H1 (cell line): ENCODE measurements around the gene TMEM59L. TPM values are rescaled to one million over a fixed set of nuclear protein-coding genes. Genes with fewer than 3 reads are reported as not detected.

ENCODE experiments used
- CTCF ChIA-PET: fragments of 300-600 bp; sonication (Branson Sonifier 250); formaldehyde crosslinking; loops from one replicate; lab custom pipeline; 2021; ENCODE audit not compliant: partially characterized antibody; lab: Charles Lee
- POLR2A ChIA-PET: fragments of 300-600 bp; sonication (Branson Sonifier 250); formaldehyde crosslinking; loops from one replicate; lab custom pipeline; 2021; ENCODE audit warnings: inconsistent platforms; ENCODE audit not compliant: partially characterized antibody; lab: Charles Lee
- DNase-seq, 2 experiments: peaks; one replicate each; pipeline versions ENCODE4 v3.0.0 to v3.0.0-alpha.2; 2010 to 2022; ENCODE audit warnings: low spot score in 2 of 2, low read depth in 1 of 2, mixed read lengths in 1 of 2
- FAIRE-seq: peaks from 2 replicates; lab custom pipeline; 2011; peaks lifted over from hg19 to GRCh38; lab: Jason Lieb, UNC
- H2AFZ ChIP-seq: 2 replicates; pipeline ENCODE4 v1.8.1; 2012; ENCODE audit warnings: low read length, inconsistent platforms
- H2AK5ac ChIP-seq: 2 replicates; pipeline ENCODE4 v1.6.1; 2013; ENCODE audit warnings: low read depth, low read length
- H2BK120ac ChIP-seq: replicated peaks from 2 replicates; pipeline ENCODE3; 2013; ENCODE audit warnings: low read depth, low read length, inconsistent platforms
- H2BK12ac ChIP-seq: 2 replicates; pipeline ENCODE4 v1.6.1; 2013; ENCODE audit warnings: low read depth, low read length
- H2BK15ac ChIP-seq: 2 replicates; pipeline ENCODE4 v1.6.1; 2013; ENCODE audit warnings: low read length
- H2BK20ac ChIP-seq: 2 replicates; pipeline ENCODE4 v1.6.1; 2013; ENCODE audit warnings: low read length
- H2BK5ac ChIP-seq: 2 replicates; pipeline ENCODE4 v1.6.1; 2013; ENCODE audit warnings: low read depth, low read length
- H3K14ac ChIP-seq: 2 replicates; pipeline ENCODE4 v1.6.1; 2013; ENCODE audit warnings: inconsistent platforms; ENCODE audit not compliant: insufficient read length
- H3K18ac ChIP-seq: 2 replicates; pipeline ENCODE4 v1.6.1; 2013; ENCODE audit warnings: low read length; ENCODE audit errors: extremely low read depth
- H3K23ac ChIP-seq: 2 replicates; pipeline ENCODE4 v1.6.1; 2013; ENCODE audit warnings: inconsistent platforms; ENCODE audit not compliant: insufficient read length
- H3K23me2 ChIP-seq: 2 replicates; pipeline ENCODE4 v1.6.1; 2013; ENCODE audit warnings: low read depth, low read length
- H3K27ac ChIP-seq: 2 replicates; pipeline ENCODE4 v1.6.1; 2011; ENCODE audit warnings: low read depth, low read length, inconsistent platforms
- H3K27me3 ChIP-seq, 4 experiments: replicated peaks in 1 of 4; 1 replicate in 1 of 4; 2 replicates in 3 of 4; pipeline versions ENCODE4 v1.6.1 to v1.8.1; 2011 to 2013; ENCODE audit warnings: low read length in 3 of 4, mild to moderate bottlenecking in 3 of 4, inconsistent platforms in 2 of 4, mixed read lengths in 2 of 4, moderate library complexity in 1 of 4; ENCODE audit not compliant: control insufficient read depth in 3 of 4, insufficient read depth in 3 of 4; ENCODE audit errors: extremely low read depth in 1 of 4
- H3K36me3 ChIP-seq, 4 experiments: 2 replicates each; pipeline versions ENCODE4 v1.6.1 to v1.8.1; 2011 to 2013; ENCODE audit warnings: mild to moderate bottlenecking in 4 of 4, low read length in 3 of 4, moderate library complexity in 2 of 4, control low read depth in 1 of 4, inconsistent platforms in 1 of 4; ENCODE audit not compliant: insufficient read depth in 4 of 4, control insufficient read depth in 2 of 4
- H3K4ac ChIP-seq: replicated peaks from 2 replicates; pipeline ENCODE3; 2013; ENCODE audit warnings: low read length, low read depth, mixed read lengths, inconsistent platforms; ENCODE audit not compliant: insufficient read length
- H3K4me1 ChIP-seq, 4 experiments: replicated peaks in 1 of 4; 1 replicate in 1 of 4; 2 replicates in 3 of 4; pipeline versions ENCODE4 v1.6.1 to v1.8.1; 2011 to 2013; ENCODE audit warnings: low read length in 3 of 4, inconsistent platforms in 2 of 4, mixed read lengths in 1 of 4; ENCODE audit not compliant: insufficient read depth in 4 of 4, control insufficient read depth in 3 of 4
- H3K4me2 ChIP-seq, 2 experiments: 2 replicates each; pipeline versions ENCODE4 v1.6.1 to v1.8.1; 2011 to 2013; ENCODE audit warnings: low read depth in 2 of 2, low read length in 2 of 2, control low read depth in 1 of 2, inconsistent platforms in 1 of 2, mild to moderate bottlenecking in 1 of 2; ENCODE audit not compliant: insufficient read depth in 1 of 2
- H3K4me3 ChIP-seq, 4 experiments: fragments of 200-600, 300-600 bp in 1 of 4; sonication (generic), shearing (Covaris generic), sonication (Bioruptor Twin) in 1 of 4; 2 replicates each; pipeline versions ENCODE4 v1.5.1 to v1.8.1; 2011 to 2016; ENCODE audit warnings: low read length in 4 of 4, low read depth in 3 of 4, control low read depth in 2 of 4, inconsistent platforms in 2 of 4, mild to moderate bottlenecking in 2 of 4, mixed read lengths in 1 of 4, moderate library complexity in 1 of 4; ENCODE audit not compliant: insufficient read depth in 2 of 4; ENCODE audit errors: extremely low read depth in 1 of 4
- H3K56ac ChIP-seq: replicated peaks from 2 replicates; pipeline ENCODE3; 2013; ENCODE audit warnings: low read depth, mild to moderate bottlenecking, mixed read lengths, low read length, inconsistent platforms; ENCODE audit not compliant: insufficient read length
- H3K79me1 ChIP-seq: 2 replicates; pipeline ENCODE4 v1.6.1; 2013; ENCODE audit warnings: low read depth, low read length, control low read depth
- H3K79me2 ChIP-seq, 2 experiments: 2 replicates each; pipeline versions ENCODE4 v1.6.1 to v1.8.1; 2012 to 2013; ENCODE audit warnings: low read length in 2 of 2, mild to moderate bottlenecking in 2 of 2, inconsistent platforms in 1 of 2; ENCODE audit not compliant: insufficient read depth in 2 of 2, control insufficient read depth in 1 of 2
- H3K9ac ChIP-seq, 4 experiments: replicated peaks in 1 of 4; 1 replicate in 1 of 4; 2 replicates in 3 of 4; pipeline versions ENCODE4 v1.6.1 to v1.8.1; 2011 to 2013; ENCODE audit warnings: low read depth in 3 of 4, low read length in 3 of 4, control low read depth in 2 of 4, mild to moderate bottlenecking in 2 of 4, moderate library complexity in 2 of 4, inconsistent platforms in 1 of 4; ENCODE audit errors: extremely low read depth in 1 of 4
- H3K9me3 ChIP-seq, 2 experiments: 2 replicates each; pipeline versions ENCODE4 v1.6.1 to v1.8.1; 2012 to 2013; ENCODE audit warnings: mild to moderate bottlenecking in 2 of 2, moderate library complexity in 2 of 2, control low read depth in 1 of 2, inconsistent platforms in 1 of 2, low read depth in 1 of 2, low read length in 1 of 2, mixed read lengths in 1 of 2; ENCODE audit not compliant: insufficient read depth in 2 of 2
- H4K20me1 ChIP-seq, 2 experiments: replicated peaks in 1 of 2; 2 replicates each; pipeline versions ENCODE3 to v1.8.1; 2011 to 2013; ENCODE audit warnings: inconsistent platforms in 2 of 2, low read length in 2 of 2, mild to moderate bottlenecking in 1 of 2; ENCODE audit not compliant: insufficient read depth in 2 of 2, control insufficient read depth in 1 of 2
- H4K5ac ChIP-seq: 2 replicates; pipeline ENCODE4 v1.6.1; 2013; ENCODE audit warnings: low read length, low read depth, mixed read lengths, inconsistent platforms; ENCODE audit not compliant: insufficient read length
- H4K8ac ChIP-seq: 2 replicates; pipeline ENCODE4 v1.8.0; 2013; ENCODE audit warnings: mild to moderate bottlenecking, moderate library complexity, low read length, inconsistent platforms; ENCODE audit not compliant: insufficient read depth; ENCODE audit errors: extremely low read depth
- H4K91ac ChIP-seq: replicated peaks from 2 replicates; pipeline ENCODE3; 2013; ENCODE audit warnings: low read length, mixed read lengths, inconsistent platforms; ENCODE audit not compliant: insufficient read length
- CTBP2 ChIP-seq: IDR thresholded peaks from 2 replicates; pipeline ENCODE4 v1.7.0; 2011; ENCODE audit warnings: borderline replicate concordance, mild to moderate bottlenecking, moderate library complexity, mixed read lengths, low read length; ENCODE audit not compliant: insufficient read depth, insufficient read length
- SIN3A ChIP-seq, 2 experiments: IDR thresholded peaks in 1 of 2; conservative IDR thresholded peaks in 1 of 2; 2 replicates each; pipeline ENCODE4 v1.6.1; 2011 to 2012; ENCODE audit warnings: low read length in 2 of 2, improper control_type of control experiment in 1 of 2, low read depth in 1 of 2, mild to moderate bottlenecking in 1 of 2
- SP1 ChIP-seq: IDR thresholded peaks from 2 replicates; pipeline ENCODE4 v1.6.1; 2011; ENCODE audit warnings: low read depth, low read length
- WGBS, 2 experiments: shearing (Covaris generic) in 1 of 2; methylation state at CpG; one replicate each; pipeline versions ENCODE4 v1.1.6 to v1.1.7; 2013 to 2015; ENCODE audit warnings: low lambda C conversion rate in 2 of 2, mixed read lengths in 2 of 2, inconsistent platforms in 1 of 2, low coverage in 1 of 2, missing lambda C conversion rate in 1 of 2; ENCODE audit not compliant: insufficient replicate concordance in 2 of 2, insufficient coverage in 1 of 2, insufficient read length in 1 of 2; ENCODE audit errors: extremely low coverage in 1 of 2, missing lambda C conversion rate in 1 of 2; 5-methylcytosine and 5-hydroxymethylcytosine counted together
- polyA plus RNA-seq, 7 experiments: library from polyadenylated mRNA; depleted of rRNA in 3 of 7; stranded (reverse) in 5 of 7; unstranded in 2 of 7; fragments of >200 nt in 5 of 7; fragments of 200-250 nt in 2 of 7; gene quantifications; 1 replicate in 5 of 7; 2 replicates in 1 of 7; 4 replicates in 1 of 7; pipeline versions ENCODE4 v1.2.1 to v1.2.3, GENCODE V29; 2011 to 2013; ENCODE audit warnings: missing spikeins in 2 of 7, mixed read lengths in 2 of 7
- total RNA-seq: library from RNA; stranded (reverse); fragmentation: NEBNext Ultra II Directional; extraction: Animal tissue kit (Norgen Biotek cat#: 25700); gene quantifications from 2 replicates; pipeline ENCODE4 v1.2.1, GENCODE V29; 2021
- TF ChIP-seq, protein P1 (sequence below): IDR thresholded peaks from 2 replicates; pipeline ENCODE4 v1.6.1; 2012; ENCODE audit warnings: inconsistent platforms

Gene TMEM59L
- total and polyA plus RNA-seq, 2 of the 8 experiments (the other 6 are each of a cell fraction or from before 2014, with no cell fraction given): 4.0 to 12.2 TPM

GRCh38 chr19:18586306-18586705, 26.4 kb upstream of the TMEM59L start:
- H3K4ac ChIP-seq: no peak overlapping the region
- CTCF ChIA-PET: interaction anchor here (0.9 to 3.7 kb wide), 9 partner anchors 9 to 124 kb away, joined by 3 to 16 read pairs (median 4); partner anchors contain the start of gene KXD1
- no peak overlapping the region for H3K23ac ChIP-seq
- no peak overlapping the region for H4K5ac ChIP-seq
- no peaks in the 10 kb centered on the region; a peak in 1 of 7 replicates for H3K27me3 ChIP-seq
- H3K79me1 ChIP-seq: no peaks in the 10 kb centered on the region
- no peak overlapping the region for H3K4me2 ChIP-seq
- no peak overlapping the region for H2BK15ac ChIP-seq
- no peak overlapping the region for H2BK12ac ChIP-seq
- H3K18ac ChIP-seq: no peak overlapping the region
- DNase-seq: no peak
- no peak overlapping the region for H2AK5ac ChIP-seq
- POLR2A ChIA-PET: interaction anchor here (0.7 to 10.3 kb wide), 3 partner anchors 9 to 88 kb away, joined by 3 to 112 read pairs (median 72); partner anchors contain the start of gene UBA52
- H2AFZ ChIP-seq: no peak overlapping the region
- no peaks in the 10 kb centered on the region for H3K79me2 ChIP-seq
- no peak overlapping the region for H3K14ac ChIP-seq
- H4K8ac ChIP-seq: no peak overlapping the region
- H2BK5ac ChIP-seq: no peak overlapping the region
- TF ChIP-seq SIN3A (conservative IDR thresholded peaks at IDR 0.05 in 1 of 2, IDR thresholded peaks at IDR 0.05 in 1 of 2; ENCODE audit: low read depth in 1 of 2, low read length in 2 of 2): no peak
- TF ChIP-seq, protein P1, sequence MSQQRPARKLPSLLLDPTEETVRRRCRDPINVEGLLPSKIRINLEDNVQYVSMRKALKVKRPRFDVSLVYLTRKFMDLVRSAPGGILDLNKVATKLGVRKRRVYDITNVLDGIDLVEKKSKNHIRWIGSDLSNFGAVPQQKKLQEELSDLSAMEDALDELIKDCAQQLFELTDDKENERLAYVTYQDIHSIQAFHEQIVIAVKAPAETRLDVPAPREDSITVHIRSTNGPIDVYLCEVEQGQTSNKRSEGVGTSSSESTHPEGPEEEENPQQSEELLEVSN: no peak
- TF ChIP-seq CTBP2: no peak
- TF ChIP-seq SP1: no peak
- TF ChIP-seq, all 59 proteins: peak for 0
- WGBS, 2 experiments: 81% methylated on average over 2 of the region's 2 CpGs; no CpG with 5 or more reads in 1 of the 2 experiments
- H4K20me1 ChIP-seq: peaks cover 0 to 3% of the 10 kb centered on the region in 2 experiments
- H3K4me3 ChIP-seq: no peak overlapping the region
- no peak overlapping the region for H3K27ac ChIP-seq
- FAIRE-seq: no peak
- H4K91ac ChIP-seq: no peak overlapping the region
- no peak overlapping the region for H2BK20ac ChIP-seq
- no peak overlapping the region for H3K9ac ChIP-seq
- no peaks in the 10 kb centered on the region for H3K9me3 ChIP-seq
- no peak overlapping the region for H2BK120ac ChIP-seq
- H3K4me1 ChIP-seq: peaks cover 2 to 9% (median 6%) of the 10 kb centered on the region in 4 experiments; a peak in 6 of 7 replicates
- H3K36me3 ChIP-seq: no peaks in the 10 kb centered on the region
- no peak overlapping the region for H3K56ac ChIP-seq
- peaks cover 11% of the 10 kb centered on the region for H3K23me2 ChIP-seq
